ENCODE data around the gene NUMBL.

The NUMBL gene

Small RNAs within 50 kb of the gene (small RNA-seq; reads per million reads assigned to genes)
- gene RNU6-195P = 0 to 0.04 reads per million in 2 experiments
